ENCODE results near the gene KRT6B. TPM values are rescaled to one million over a fixed set of nuclear protein-coding genes. Genes with fewer than 3 reads are reported as not detected.

The KRT6B gene
- total RNA-seq, 1 experiment from 2014 or later = not detected

DNA sequence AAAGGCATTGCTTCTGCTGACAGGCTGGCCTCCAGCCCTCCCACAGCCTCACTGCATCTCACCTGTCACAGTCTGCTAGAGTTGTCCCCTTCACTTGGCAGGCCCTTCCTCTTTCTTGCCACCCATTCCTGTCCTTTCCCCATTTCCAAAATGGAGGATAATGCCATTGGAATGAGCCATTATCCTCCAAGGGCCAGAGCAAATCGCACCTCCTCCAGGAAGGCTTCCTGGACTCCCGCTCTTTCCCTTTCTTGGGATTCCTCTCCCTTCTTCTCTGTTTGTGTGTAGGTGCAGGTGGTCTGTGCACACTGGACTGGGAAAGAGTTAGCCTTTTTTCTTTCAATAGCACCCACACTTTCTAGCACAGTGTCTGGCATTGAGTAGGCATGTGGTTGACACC, 49.6 kb downstream of the KRT6B start:
- ChIA-PET RAD21 (ENCODE audit: low non-redundant PET in 1 of 2, low total read pairs in 2 of 2, uncharacterized antibody in 2 of 2, unreplicated experiment in 2 of 2) (no interaction called here), POLR2A (no interaction called here), CTCF (interaction anchor here (1.3 kb wide), 1 partner anchor 11 kb away, joined by 3 read pairs; no protein-coding TSS in a partner anchor)
- Histone ChIP-seq H3K9me3 (ENCODE audit: control insufficient read depth in 1 of 2, insufficient read depth in 1 of 2, low read depth in 1 of 2, low read length in 2 of 2) (no peaks in the 10 kb centered on the region), H3K27me3 (ENCODE audit: insufficient read depth, low read length) (no peaks in the 10 kb centered on the region), H4K20me1 (ENCODE audit: insufficient read depth) (no peaks in the 10 kb centered on the region), H3K36me3 (ENCODE audit: control insufficient read depth in 1 of 2, insufficient read depth in 2 of 2, low read length in 2 of 2) (no peaks in the 10 kb centered on the region), H3K79me2 (ENCODE audit: insufficient read depth, low read length) (no peaks in the 10 kb centered on the region), H2AFZ (ENCODE audit: low read depth, low read length, poor library complexity, severe bottlenecking) (no peak overlapping the region), H3K4me2 (ENCODE audit: low read length) (no peak overlapping the region), H3K27ac (ENCODE audit: low read depth, low read length) (no peak overlapping the region), H3K9me2 (ENCODE audit: insufficient read depth) (no peaks in the 10 kb centered on the region), H3K4me3 (replicated peaks in 1 of 2; ENCODE audit: low read depth in 1 of 2, low read length in 2 of 2) (no peak overlapping the region), H3K4me1 (ENCODE audit: control insufficient read depth in 1 of 2, insufficient read depth in 2 of 2, low read length in 2 of 2) (no peaks in the 10 kb centered on the region), H3K9ac (ENCODE audit: low read length) (no peak overlapping the region)
- intact Hi-C loops (cut with micrococcal nuclease) = no loop called here
- ATAC-seq (no peak), DNase-seq (ENCODE audit: low read depth, low spot score) (no peak)
- TF ChIP-seq MAX (IDR thresholded peaks at IDR 0.05) (no peak), POLR2A (IDR thresholded peaks at IDR 0.05; ENCODE audit: borderline replicate concordance, extremely low read depth, insufficient read depth, insufficient read length) (no peak)
- BruUV-seq (replicated peaks) = no TSS peak

GRCh38 chr12:52401926-52402325, 50.0 kb downstream of the KRT6B start:
- DNase-seq (ENCODE audit: low read depth, low spot score) (no peak), ATAC-seq (no peak)
- RAD21 ChIA-PET (ENCODE audit: low non-redundant PET in 1 of 2, low total read pairs in 2 of 2, uncharacterized antibody in 2 of 2, unreplicated experiment in 2 of 2) = no interaction called here
- Histone ChIP-seq H3K27me3 (ENCODE audit: insufficient read depth, low read length) (no peaks in the 10 kb centered on the region), H3K27ac (ENCODE audit: low read depth, low read length) (no peak overlapping the region), H3K4me2 (ENCODE audit: low read length) (no peak overlapping the region), H3K4me3 (replicated peaks in 1 of 2; ENCODE audit: low read depth in 1 of 2, low read length in 2 of 2) (no peak overlapping the region), H3K9ac (ENCODE audit: low read length) (no peak overlapping the region), H3K79me2 (ENCODE audit: insufficient read depth, low read length) (no peaks in the 10 kb centered on the region), H3K9me3 (ENCODE audit: control insufficient read depth in 1 of 2, insufficient read depth in 1 of 2, low read depth in 1 of 2, low read length in 2 of 2) (no peaks in the 10 kb centered on the region), H4K20me1 (ENCODE audit: insufficient read depth) (no peaks in the 10 kb centered on the region), H3K9me2 (ENCODE audit: insufficient read depth) (no peaks in the 10 kb centered on the region), H3K4me1 (ENCODE audit: control insufficient read depth in 1 of 2, insufficient read depth in 2 of 2, low read length in 2 of 2) (no peaks in the 10 kb centered on the region), H2AFZ (ENCODE audit: low read depth, low read length, poor library complexity, severe bottlenecking) (no peak overlapping the region), H3K36me3 (ENCODE audit: control insufficient read depth in 1 of 2, insufficient read depth in 2 of 2, low read length in 2 of 2) (no peaks in the 10 kb centered on the region)
- TF ChIP-seq ZFX (IDR thresholded peaks at IDR 0.05) (no peak), CEBPB (IDR thresholded peaks at IDR 0.05; ENCODE audit: low read depth) (no peak), EGR1 (IDR thresholded peaks at IDR 0.05; ENCODE audit: low read depth) (no peak), CTCF (IDR thresholded peaks at IDR 0.05 in 2 of 3, conservative IDR thresholded peaks at IDR 0.05 in 1 of 3; ENCODE audit: borderline replicate concordance in 1 of 3, insufficient read depth in 1 of 3, low read depth in 2 of 3, low read length in 2 of 3) (no peak), MAX (IDR thresholded peaks at IDR 0.05) (no peak), POLR2AphosphoS5 (IDR thresholded peaks at IDR 0.05; ENCODE audit: low read depth, low read length) (no peak), ZNF274 (IDR thresholded peaks at IDR 0.05; ENCODE audit: low read depth, low read length) (no peak), RAD21 (IDR thresholded peaks at IDR 0.05; ENCODE audit: low read depth) (no peak), FOSL1 (IDR thresholded peaks at IDR 0.05; ENCODE audit: low read depth) (no peak), POLR2A (IDR thresholded peaks at IDR 0.05; ENCODE audit: borderline replicate concordance, extremely low read depth, insufficient read depth, insufficient read length) (no peak), EZH2 (IDR thresholded peaks at IDR 0.05) (no peak)
- intact Hi-C loops (cut with micrococcal nuclease) = no loop called here
- BruUV-seq (replicated peaks) = no TSS peak
- CTCF ChIA-PET = interaction anchor here (1.3 kb wide), 1 partner anchor 10 kb away, joined by 3 read pairs; no protein-coding TSS in a partner anchor
- POLR2A ChIA-PET = interaction anchor here (1.1 kb wide), 1 partner anchor 255 kb away, joined by 6 read pairs; no protein-coding TSS in a partner anchor
